IMR-90 (cell line): ENCODE results near the gene GNAS. TPM values are rescaled to one million over a fixed set of nuclear protein-coding genes. Genes with fewer than 3 reads are reported as not detected.
A peak's percentile ranks its signal among the peaks of the same experiment; 100 is the strongest.

ENCODE experiments used
- ATAC-seq: fragments of 200-7000 bp; cut with Tn5 transposase; 2 replicates; pipeline ENCODE4 v1.9.1; 2020; ENCODE audit warnings: low read depth, mild to moderate bottlenecking, moderate library complexity
- BruUV-seq: library from RNA; stranded (reverse); fragments of 400-500 nt; replicated peaks from 2 replicates; lab custom pipeline; 2021; lab: Mats Ljungman, UMichigan
- CTCF ChIA-PET: fragments of 300-600 bp; formaldehyde crosslinking; extraction: SDS; loops from one replicate; lab custom pipeline; 2021; ENCODE audit warnings: antibody characterized with exemption; lab: Yijun Ruan, JAX
- POLR2A ChIA-PET: fragments of 300-600 bp; sonication (Branson Sonifier 250); formaldehyde crosslinking; loops from one replicate; lab custom pipeline; 2022; ENCODE audit warnings: antibody characterized with exemption; ENCODE audit not compliant: unreplicated experiment; lab: Charles Lee
- DNase-seq: peaks from one replicate; pipeline ENCODE4 v3.0.0; 2013
- H2AFZ ChIP-seq: replicated peaks from 2 replicates; pipeline ENCODE3; 2013; ENCODE audit warnings: low read length, mild to moderate bottlenecking; ENCODE audit not compliant: poor library complexity
- H2AK5ac ChIP-seq: 2 replicates; pipeline ENCODE4 v1.6.1; 2013; ENCODE audit warnings: low read depth, low read length, inconsistent platforms
- H2AK9ac ChIP-seq: replicated peaks from 2 replicates; pipeline ENCODE3; 2013; ENCODE audit warnings: mild to moderate bottlenecking, low read depth, low read length, moderate library complexity; ENCODE audit not compliant: poor library complexity
- H2BK120ac ChIP-seq: 2 replicates; pipeline ENCODE4 v1.6.1; 2013; ENCODE audit warnings: low read depth, low read length, inconsistent platforms
- H2BK15ac ChIP-seq: 3 replicates; pipeline ENCODE4 v1.6.1; 2013; ENCODE audit warnings: low read depth, low read length, inconsistent platforms
- H2BK20ac ChIP-seq: 2 replicates; pipeline ENCODE4 v1.6.1; 2013; ENCODE audit warnings: low read depth, mild to moderate bottlenecking, inconsistent platforms, low read length, moderate library complexity
- H2BK5ac ChIP-seq: 2 replicates; pipeline ENCODE4 v1.6.1; 2013; ENCODE audit warnings: mild to moderate bottlenecking, low read depth, low read length, inconsistent platforms; ENCODE audit not compliant: poor library complexity, severe bottlenecking
- H3K14ac ChIP-seq: replicated peaks from 2 replicates; pipeline ENCODE4 v1.6.1; 2013; ENCODE audit warnings: low read depth, low read length, inconsistent platforms
- H3K18ac ChIP-seq: 2 replicates; pipeline ENCODE4 v1.6.1; 2013; ENCODE audit warnings: low read depth, low read length, control low read depth
- H3K23ac ChIP-seq: 2 replicates; pipeline ENCODE4 v1.6.1; 2013; ENCODE audit warnings: low read depth, low read length, inconsistent platforms
- H3K27ac ChIP-seq: 2 replicates; pipeline ENCODE4 v1.5.1; 2013; ENCODE audit warnings: mild to moderate bottlenecking, control low read depth, low read length; ENCODE audit not compliant: insufficient read depth
- H3K27me3 ChIP-seq: 2 replicates; pipeline ENCODE4 v1.6.1; 2013; ENCODE audit warnings: low read length; ENCODE audit not compliant: control insufficient read depth, insufficient read depth
- H3K36me3 ChIP-seq: 2 replicates; pipeline ENCODE4 v1.6.1; 2013; ENCODE audit warnings: low read length, mixed read lengths; ENCODE audit not compliant: control insufficient read depth, insufficient read depth
- H3K4ac ChIP-seq: 2 replicates; pipeline ENCODE4 v1.6.1; 2013; ENCODE audit warnings: low read depth, low read length, inconsistent platforms
- H3K4me1 ChIP-seq: 2 replicates; pipeline ENCODE4 v1.6.1; 2013; ENCODE audit warnings: low read length, mixed read lengths; ENCODE audit not compliant: control insufficient read depth, insufficient read depth
- H3K4me2 ChIP-seq: 2 replicates; pipeline ENCODE4 v1.6.1; 2013; ENCODE audit warnings: low read depth, mild to moderate bottlenecking, control low read depth, low read length, moderate library complexity
- H3K4me3 ChIP-seq: 2 replicates; pipeline ENCODE4 v1.5.1; 2013; ENCODE audit warnings: low read depth, mild to moderate bottlenecking, control low read depth, low read length, moderate library complexity; ENCODE audit not compliant: insufficient read depth
- H3K56ac ChIP-seq: 2 replicates; pipeline ENCODE4 v1.6.1; 2013; ENCODE audit warnings: low read length, inconsistent platforms; ENCODE audit not compliant: insufficient read depth; ENCODE audit errors: extremely low read depth
- H3K79me1 ChIP-seq, 2 experiments: 2 replicates each; pipeline ENCODE4 v1.6.1; 2013; ENCODE audit warnings: low read length in 2 of 2, inconsistent platforms in 1 of 2, low read depth in 1 of 2
- H3K9ac ChIP-seq: 2 replicates; pipeline ENCODE4 v1.6.1; 2013; ENCODE audit warnings: low read depth, low read length, control low read depth
- H3K9me1 ChIP-seq: 2 replicates; pipeline ENCODE4 v1.6.1; 2013; ENCODE audit warnings: low read length, inconsistent platforms; ENCODE audit not compliant: insufficient read depth
- H3K9me3 ChIP-seq: 2 replicates; pipeline ENCODE4 v1.6.1; 2013; ENCODE audit warnings: low read length; ENCODE audit not compliant: control insufficient read depth, insufficient read depth
- H4K20me1 ChIP-seq: 2 replicates; pipeline ENCODE4 v1.6.1; 2013; ENCODE audit warnings: low read length, inconsistent platforms; ENCODE audit not compliant: insufficient read depth
- H4K5ac ChIP-seq: 2 replicates; pipeline ENCODE4 v1.6.1; 2013; ENCODE audit warnings: mild to moderate bottlenecking, low read depth, low read length, control low read depth
- H4K8ac ChIP-seq, 2 experiments: 2 replicates each; pipeline ENCODE4 v1.6.1; 2013; ENCODE audit warnings: low read depth in 2 of 2, low read length in 2 of 2, control low read depth in 1 of 2, inconsistent platforms in 1 of 2
- H4K91ac ChIP-seq: 2 replicates; pipeline ENCODE4 v1.6.1; 2013; ENCODE audit warnings: low read depth, low read length, inconsistent platforms; ENCODE audit not compliant: insufficient read depth
- CTCF ChIP-seq: conservative IDR thresholded peaks from 2 replicates; pipeline ENCODE4 v1.5.1; 2012; ENCODE audit warnings: mild to moderate bottlenecking, low read depth, low read length, improper control_type of control experiment
- FOS ChIP-seq: fragments of 150-350 bp; IDR thresholded peaks from 2 replicates; pipeline ENCODE4 v1.6.1; 2016; ENCODE audit warnings: low read depth, low read length
- RAD21 ChIP-seq: IDR thresholded peaks from 2 replicates; pipeline ENCODE4 v1.6.1; 2012; ENCODE audit warnings: low read length, improper control_type of control experiment
- SMC3 ChIP-seq: fragments of 150-350 bp; IDR thresholded peaks from 2 replicates; pipeline ENCODE4 v1.6.1; 2016; ENCODE audit warnings: low read depth, mild to moderate bottlenecking, antibody characterized with exemption, low read length, moderate library complexity
- WGBS, 2 experiments: methylation state at CpG; one replicate each; pipeline versions ENCODE4 v1.1.5 to v1.1.7; 2013; ENCODE audit warnings: missing lambda C conversion rate in 2 of 2; ENCODE audit not compliant: insufficient read length in 1 of 2; ENCODE audit errors: extremely low coverage in 2 of 2; 5-methylcytosine and 5-hydroxymethylcytosine counted together
- dilution Hi-C: fragments of 300-500 bp; cut with HindIII; formaldehyde crosslinking; loops from one replicate; pipeline ENCODE4 v1.14.3; 2018; ENCODE audit warnings: low sequenced_read_pairs; ENCODE audit not compliant: unreplicated experiment
- in situ Hi-C: fragments of 300-500 bp; cut with MboI; formaldehyde crosslinking; loops from 3 replicates; pipeline ENCODE4 v1.14.3; 2019; ENCODE audit warnings: low sequenced_read_pairs, inconsistent platforms, mixed read lengths
- intact Hi-C: fragments of 100-400 bp; cut with micrococcal nuclease; formaldehyde crosslinking; loops from 2 replicates; pipeline ENCODE4 v1.10.0; 2022
- polyA plus RNA-seq, 3 experiments: library from polyadenylated mRNA; depleted of rRNA; stranded (reverse); fragments of >200 nt; gene quantifications; 2 replicates each; pipeline ENCODE4 v1.2.3, GENCODE V29; 2012; ENCODE audit warnings: low replicate concordance in 1 of 3
- total RNA-seq: library from RNA; depleted of rRNA; stranded (reverse); fragments of >200 nt; gene quantifications from 2 replicates; pipeline ENCODE4 v1.2.3, GENCODE V29; 2012

The GNAS gene
- total and polyA plus RNA-seq, 2 of the 4 experiments (the other 2 are of a cell fraction), result 397 to 1,356 TPM

- Histone ChIP-seq H3K79me1 (no peaks in the 10 kb centered on the region), H2AK9ac (no peak overlapping the region), H2AFZ (peak overlapping the region; percentile 33), H2BK15ac (no peak overlapping the region), H4K20me1 (no peaks in the 10 kb centered on the region), H2AK5ac (no peak overlapping the region), H4K8ac (no peak overlapping the region), H3K18ac (no peak overlapping the region), H2BK20ac (no peak overlapping the region), H3K27me3 (peaks cover 51% of the 10 kb centered on the region), H3K4me3 (no peak overlapping the region; the same call in 1 of the 2 replicates), H3K14ac (no peak overlapping the region), H3K9ac (no peak overlapping the region), H3K36me3 (peaks cover 2% of the 10 kb centered on the region; the same call in 1 of the 2 replicates), H2BK120ac (no peak overlapping the region), H3K4me1 (no peaks in the 10 kb centered on the region; the same call in 1 of the 2 replicates), H3K56ac (no peak overlapping the region), H4K91ac (no peak overlapping the region), H3K4me2 (peak overlapping the region; percentile 64), H3K4ac (no peak overlapping the region), H3K9me1 (no peaks in the 10 kb centered on the region; the same call in 1 of the 2 replicates), H4K5ac (no peak overlapping the region), H3K27ac (no peak overlapping the region), H3K9me3 (no peaks in the 10 kb centered on the region), H2BK5ac (no peak overlapping the region), H3K23ac (no peak overlapping the region)
- intact Hi-C loops (loop anchor here (10.0 kb wide), 1 partner anchor 605 kb away; no protein-coding TSS in a partner anchor), in situ Hi-C loops (no loop called here), dilution Hi-C loops (no loop called here)
- peak; percentile 38 for TF ChIP-seq RAD21
- TF ChIP-seq CTCF, result peak; percentile 31; the same call in 1 of the 2 replicates
- peak; percentile 36; the same call in 1 of the 2 replicates for TF ChIP-seq SMC3
- no peak for TF ChIP-seq FOS
- ATAC-seq (peak; percentile 68), DNase-seq (peak; percentile 24)
- CTCF ChIA-PET, result interaction anchor here (1.0 to 1.5 kb wide), 3 partner anchors 8 to 358 kb away, joined by 3 to 4 read pairs (median 3); no protein-coding TSS in a partner anchor
- WGBS, 2 experiments, result 41% methylated on average over 10 of the region's 27 CpGs; no CpG with 5 or more reads in 1 of the 2 experiments
- no TSS peak for BruUV-seq
- POLR2A ChIA-PET, result no interaction called here
These were observed 13.0 kb upstream of the GNAS start for GRCh38 chr20:58839474-58839874.
